Esophagus mucosa (tissue), 1 donor: ENCODE measurements around the gene GABRB1. TPM values are rescaled to one million over a fixed set of nuclear protein-coding genes. Genes with fewer than 3 reads are reported as not detected.

Source experiments
- ATAC-seq: fragments of 200-7000 bp; cut with Tn5 transposase; one replicate; pipeline ENCODE4 v1.9.1; 2020
- total RNA-seq: library from RNA; stranded (reverse); gene quantifications from one replicate; pipeline ENCODE4 v1.2.4, GENCODE V29; 2023
- donor health status: DM: yes; HTN: yes; CAD: no.

Gene GABRB1
- total RNA-seq, 1 donor from 2014 or later: not detected

DNA sequence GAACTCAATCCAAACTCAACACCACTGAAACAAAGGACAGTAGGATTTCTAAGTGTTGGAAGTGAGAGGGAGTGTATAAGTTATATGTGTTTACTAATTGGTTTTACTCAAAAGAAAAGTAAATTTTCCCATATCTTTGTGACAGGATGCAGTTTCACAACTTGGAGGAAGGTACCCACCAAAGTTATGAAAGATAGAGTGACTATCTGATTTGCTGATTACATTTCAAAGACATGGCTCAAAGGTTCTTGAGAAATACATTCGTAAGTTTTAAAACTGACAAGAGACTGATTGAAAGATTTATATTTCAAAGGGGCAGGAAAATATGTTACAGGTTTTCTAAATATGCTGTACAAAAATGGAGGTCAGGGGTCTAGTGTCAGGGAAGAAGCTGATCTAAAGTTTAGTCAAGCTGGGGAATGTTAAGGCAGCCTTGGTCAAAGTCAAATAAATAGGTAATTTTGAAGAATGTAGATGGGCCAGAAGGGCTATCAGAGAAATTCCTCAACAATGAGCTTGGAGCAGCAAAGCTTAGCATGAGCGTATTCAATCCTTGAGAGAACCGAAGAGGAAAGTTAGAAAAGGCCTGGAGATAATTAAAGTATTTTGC is 441.9 kb downstream of the GABRB1 start:
- ATAC-seq: no peak

- ATAC-seq: no peak
Observed at GRCh38 chr4:47474799-47475198, 443.4 kb downstream of the GABRB1 start.

GRCh38 chr4:47475411-47475810 is 444.0 kb downstream of the GABRB1 start:
- no peak for ATAC-seq

Other genes with a start within 250 kb of the GABRB1 start
- gene COX7B2, start 122.3 kb upstream of the GABRB1 start, total RNA-seq: not detected
- gene GABRA4, start 38.0 kb upstream of the GABRB1 start, total RNA-seq: 0.56 TPM